Lower leg skin (tissue), 3 donors: ENCODE results near the gene RBM17.

Experiments
- POLR2A ChIP-seq, 2 donors: fragments of 450-650 bp; IDR thresholded peaks; one replicate each; pipeline ENCODE4 v1.6.1; 2016 to 2017; ENCODE audit warnings: antibody characterized with exemption in 2 of 2, mild to moderate bottlenecking in 1 of 2, moderate library complexity in 1 of 2
- TF ChIP-seq, protein P1 (sequence below), 3 donors: fragments of 450-650 bp; IDR thresholded peaks; one replicate each; pipeline ENCODE4 v1.5.1; 2016; ENCODE audit warnings: antibody characterized with exemption in 3 of 3, mild to moderate bottlenecking in 3 of 3, moderate library complexity in 2 of 3

DNA sequence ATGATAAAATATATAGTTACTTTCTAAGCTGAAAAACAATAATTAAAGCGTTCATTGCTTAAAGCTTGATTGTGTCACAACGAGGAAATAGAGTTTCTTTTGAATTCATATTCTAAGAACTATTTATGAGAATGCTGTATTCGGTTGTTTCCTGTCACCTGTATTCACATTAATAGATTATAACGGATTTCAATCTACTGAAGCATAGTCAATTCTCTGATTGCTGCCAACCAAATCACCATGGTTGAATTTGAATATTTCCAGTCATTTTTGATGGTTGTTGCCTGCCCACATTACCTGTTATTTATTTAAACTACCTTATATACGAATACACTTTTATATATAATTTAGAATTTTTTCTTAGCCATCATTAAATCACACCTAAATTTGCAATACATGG, 48.6 kb upstream of the RBM17 start:
- TF ChIP-seq, protein P1, sequence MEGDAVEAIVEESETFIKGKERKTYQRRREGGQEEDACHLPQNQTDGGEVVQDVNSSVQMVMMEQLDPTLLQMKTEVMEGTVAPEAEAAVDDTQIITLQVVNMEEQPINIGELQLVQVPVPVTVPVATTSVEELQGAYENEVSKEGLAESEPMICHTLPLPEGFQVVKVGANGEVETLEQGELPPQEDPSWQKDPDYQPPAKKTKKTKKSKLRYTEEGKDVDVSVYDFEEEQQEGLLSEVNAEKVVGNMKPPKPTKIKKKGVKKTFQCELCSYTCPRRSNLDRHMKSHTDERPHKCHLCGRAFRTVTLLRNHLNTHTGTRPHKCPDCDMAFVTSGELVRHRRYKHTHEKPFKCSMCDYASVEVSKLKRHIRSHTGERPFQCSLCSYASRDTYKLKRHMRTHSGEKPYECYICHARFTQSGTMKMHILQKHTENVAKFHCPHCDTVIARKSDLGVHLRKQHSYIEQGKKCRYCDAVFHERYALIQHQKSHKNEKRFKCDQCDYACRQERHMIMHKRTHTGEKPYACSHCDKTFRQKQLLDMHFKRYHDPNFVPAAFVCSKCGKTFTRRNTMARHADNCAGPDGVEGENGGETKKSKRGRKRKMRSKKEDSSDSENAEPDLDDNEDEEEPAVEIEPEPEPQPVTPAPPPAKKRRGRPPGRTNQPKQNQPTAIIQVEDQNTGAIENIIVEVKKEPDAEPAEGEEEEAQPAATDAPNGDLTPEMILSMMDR (IDR thresholded peaks at IDR 0.05): no peak
- no peak for TF ChIP-seq POLR2A (IDR thresholded peaks at IDR 0.05)
